Iris pigment epithelial cell (primary cell): Measurements from ENCODE around the gene CERKL.
"Not testable (repeated sequence)": the region's sequence is repeated elsewhere in the genome, so short reads cannot be mapped to it uniquely, and the experiment has no call there.

Experiments used
- DNase-seq: peaks from one replicate; pipeline ENCODE4 v3.0.0-alpha.2; 2011; ENCODE audit warnings: low read depth

CERKL gene

GRCh38 chr2:181656450-181657291, at the start of gene CERKL:
TSS of gene CERKL (minus strand) at chr2:181657105. CDS start at chr2:181657006, 99 bp downstream.
- DNase-seq: peak; percentile 8

- DNase-seq: not testable (repeated sequence)
Observed at GRCh38 chr2:181702519-181702918, 45.6 kb upstream of the CERKL start.

- DNase-seq: no peak
Observed at GRCh38 chr2:181698223-181698622, 41.3 kb upstream of the CERKL start.

- DNase-seq: no peak
Observed at GRCh38 chr2:181697571-181697970, 40.7 kb upstream of the CERKL start.

- no peak for DNase-seq
Observed at GRCh38 chr2:181697126-181697525, 40.2 kb upstream of the CERKL start.

- DNase-seq: no peak
Observed at GRCh38 chr2:181694271-181694670, 37.4 kb upstream of the CERKL start.

- no peak for DNase-seq
Observed at GRCh38 chr2:181690860-181691259, 34.0 kb upstream of the CERKL start.

GRCh38 chr2:181686576-181687185, 29.8 kb upstream of the CERKL start:
- no peak for DNase-seq

GRCh38 chr2:181685150-181685688, 28.3 kb upstream of the CERKL start:
- peak; percentile 8 for DNase-seq

- DNase-seq: no peak
Observed at GRCh38 chr2:181684454-181685149, 27.7 kb upstream of the CERKL start.

GRCh38 chr2:181683518-181684453, 26.9 kb upstream of the CERKL start:
- DNase-seq: no peak

- no peak for DNase-seq
Observed at GRCh38 chr2:181682795-181683517, 26.1 kb upstream of the CERKL start.

- no peak for DNase-seq
Observed at GRCh38 chr2:181682026-181682789, 25.3 kb upstream of the CERKL start.

- no peak for DNase-seq
Observed at GRCh38 chr2:181680937-181681811, 24.3 kb upstream of the CERKL start.

GRCh38 chr2:181680055-181680936, 23.4 kb upstream of the CERKL start, which contains the start of gene NEUROD1:
TSS of gene NEUROD1 (minus strand) at chr2:181680517. CDS start at chr2:181678860, 1,657 bp downstream.
- DNase-seq: no peak

GRCh38 chr2:181679544-181679979, 22.7 kb upstream of the CERKL start:
- DNase-seq: no peak

GRCh38 chr2:181678861-181679543, 22.1 kb upstream of the CERKL start:
- no peak for DNase-seq
